ENCODE data around the gene C1orf115. TPM values are rescaled to one million over a fixed set of nuclear protein-coding genes. Genes with fewer than 3 reads are reported as not detected.
"Not testable (repeated sequence)": the region's sequence is repeated elsewhere in the genome, so short reads cannot be mapped to it uniquely, and the experiment has no call there.

Gene C1orf115
- total RNA-seq, 8 experiments from 2014 or later = 0.46 to 8.6 (median 1.8) TPM

DNA sequence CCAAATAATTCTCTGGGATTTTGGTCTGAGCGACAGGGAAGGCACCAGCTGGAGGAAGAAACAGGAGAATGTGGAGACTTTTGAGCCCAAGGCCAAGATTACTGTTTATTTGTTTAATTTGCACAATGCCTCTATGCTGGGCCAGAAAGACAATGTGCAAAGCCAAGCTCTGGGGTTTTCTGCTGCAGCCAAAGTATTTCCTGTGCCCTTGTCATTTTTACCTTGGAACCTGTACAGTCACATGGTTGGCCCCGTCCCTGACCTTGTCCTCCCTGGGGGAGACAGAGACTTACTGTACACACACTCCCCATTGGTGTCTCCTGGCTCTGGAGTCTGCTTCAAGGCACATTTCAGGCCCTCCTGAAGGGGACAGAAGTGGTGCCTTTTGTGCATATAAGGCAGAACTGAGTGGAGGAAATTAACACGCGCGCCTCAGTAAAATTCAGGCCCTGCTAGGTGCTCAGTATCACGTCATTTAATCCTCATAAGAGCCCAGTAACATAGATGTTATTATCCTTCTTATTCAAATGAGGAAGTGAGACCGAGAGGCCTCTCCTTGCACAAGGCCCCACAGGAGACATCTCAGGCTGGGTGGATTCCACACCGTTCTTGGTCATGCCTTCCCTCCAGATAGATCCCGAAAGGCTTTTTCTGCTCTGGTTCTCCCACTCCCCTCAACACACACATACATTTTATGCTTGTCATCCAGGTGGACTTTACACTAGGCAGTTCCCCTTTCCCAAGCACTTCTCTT, 21.1 kb downstream of the C1orf115 start:
- Histone ChIP-seq H3K4me1 (replicated peaks in 1 of 2) (no peaks in the 10 kb centered on the region), H3K4me3 (no peak overlapping the region), H3K27ac (no peak overlapping the region)
- no peak for ATAC-seq (replicated peaks in 6 of 8)
- in situ Hi-C loops (cut with MboI; ENCODE audit: low pct_unique_long_range_greater_than_20kb in 2 of 9, low sequenced_read_pairs in 9 of 9, unreplicated experiment in 9 of 9) = no loop called here
- 29 to 93% (median 86%) methylated on average over 2 to 9 of the region's 9 CpGs; no CpG with 5 or more reads in 1 of the 10 experiments for WGBS, 10 experiments

DNA sequence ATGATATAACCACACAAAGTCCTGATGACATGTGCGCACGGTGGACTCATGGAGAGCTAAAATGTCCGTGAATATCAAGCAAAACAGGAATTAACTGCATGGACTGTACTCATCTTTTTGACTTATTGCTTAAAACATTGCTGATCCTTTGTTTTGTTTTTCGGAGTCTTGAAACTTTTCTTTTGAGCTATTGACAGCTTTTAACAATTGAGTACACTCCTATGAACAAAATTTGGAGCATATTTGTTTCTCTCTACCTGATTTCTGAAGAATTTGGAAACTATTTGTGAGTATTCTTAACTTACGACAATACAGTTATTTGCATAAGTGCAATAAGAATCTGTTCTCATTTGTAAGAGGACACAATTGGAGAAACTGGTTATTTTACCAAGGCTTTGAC, 25.8 kb downstream of the C1orf115 start:
- in situ Hi-C loops (cut with MboI; ENCODE audit: low pct_unique_long_range_greater_than_20kb in 2 of 9, low sequenced_read_pairs in 9 of 9, unreplicated experiment in 9 of 9); ATAC-seq (replicated peaks in 6 of 8); H3K4me3 ChIP-seq; H3K4me1 ChIP-seq (replicated peaks in 1 of 2); H3K27ac ChIP-seq: not testable (repeated sequence)
- WGBS, 10 experiments = 20 to 95% (median 81%) methylated on average over 1 to 5 of the region's 5 CpGs

DNA sequence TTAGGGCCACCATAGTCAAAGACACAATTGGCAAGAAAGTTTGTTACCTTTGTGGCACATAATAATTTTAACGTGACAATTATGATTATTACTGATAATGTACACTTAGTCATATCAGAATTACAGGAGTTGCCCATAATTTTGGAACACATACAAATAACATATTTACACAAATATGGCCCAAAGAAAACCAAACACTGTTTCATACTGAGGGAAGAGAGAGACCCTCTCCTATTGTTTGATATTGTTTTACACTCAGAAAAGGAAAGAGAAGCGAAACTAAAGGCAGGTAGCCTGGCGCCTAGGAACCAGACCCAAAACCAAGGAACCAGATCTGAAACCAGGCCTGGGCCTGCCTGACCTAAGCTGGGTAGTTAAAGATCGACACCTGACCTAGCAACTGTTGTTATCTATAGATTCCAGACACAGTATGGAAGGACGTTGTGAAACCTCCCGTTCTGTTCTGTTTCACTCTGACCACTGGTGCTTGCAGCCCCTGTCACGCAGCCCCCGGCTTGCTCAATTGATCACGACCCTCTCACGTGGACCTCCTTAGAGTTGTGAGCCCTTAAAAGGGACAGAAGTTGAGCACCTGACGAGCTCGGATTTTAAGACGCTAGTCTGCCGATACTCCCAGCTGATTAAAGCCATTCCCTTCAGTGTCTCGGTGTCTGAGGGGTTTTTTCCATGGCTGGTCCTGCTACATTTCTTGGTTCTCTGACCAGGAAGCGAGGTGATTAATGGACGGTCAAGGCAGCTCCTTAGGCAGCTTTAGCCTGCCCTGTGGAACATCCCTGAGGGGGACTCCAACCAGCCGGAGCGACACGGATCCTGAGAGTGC, 27.9 kb downstream of the C1orf115 start:
- WGBS, 10 experiments = 32 to 95% (median 87%) methylated on average over 3 to 19 of the region's 20 CpGs; no CpG with 5 or more reads in 2 of the 10 experiments
- Histone ChIP-seq H3K4me3 (no peak overlapping the region), H3K27ac (no peak overlapping the region), H3K4me1 (replicated peaks in 1 of 2) (no peaks in the 10 kb centered on the region)
- in situ Hi-C loops (cut with MboI; ENCODE audit: low pct_unique_long_range_greater_than_20kb in 2 of 9, low sequenced_read_pairs in 9 of 9, unreplicated experiment in 9 of 9) = no loop called here
- ATAC-seq (replicated peaks in 6 of 8) = no peak

DNA sequence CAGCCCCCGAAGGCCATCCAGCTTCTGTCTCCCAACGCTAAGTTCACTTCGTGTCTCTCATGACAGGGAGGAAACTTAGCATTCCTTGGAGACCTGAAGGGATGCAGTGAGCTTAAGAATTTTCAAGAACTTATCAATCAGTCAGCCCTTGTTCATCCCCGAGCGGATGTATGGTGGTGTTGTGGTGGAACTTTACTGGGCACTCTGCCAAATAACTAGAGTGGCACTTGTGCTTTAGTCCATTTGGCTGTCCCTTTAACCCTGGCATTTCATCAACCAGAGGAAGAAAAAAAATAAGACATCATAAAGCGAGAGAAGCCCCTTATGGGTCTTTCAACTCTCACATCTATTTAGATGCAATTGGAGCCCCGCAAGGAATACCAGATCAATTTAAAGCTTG, 31.1 kb downstream of the C1orf115 start:
- H3K27ac ChIP-seq; H3K4me3 ChIP-seq; ATAC-seq (replicated peaks in 6 of 8); in situ Hi-C loops (cut with MboI; ENCODE audit: low pct_unique_long_range_greater_than_20kb in 2 of 9, low sequenced_read_pairs in 9 of 9, unreplicated experiment in 9 of 9); H3K4me1 ChIP-seq (replicated peaks in 1 of 2): not testable (repeated sequence)
- WGBS, 10 experiments = 49 to 97% (median 83%) methylated on average over 1 to 5 of the region's 7 CpGs; no CpG with 5 or more reads in 1 of the 10 experiments

DNA sequence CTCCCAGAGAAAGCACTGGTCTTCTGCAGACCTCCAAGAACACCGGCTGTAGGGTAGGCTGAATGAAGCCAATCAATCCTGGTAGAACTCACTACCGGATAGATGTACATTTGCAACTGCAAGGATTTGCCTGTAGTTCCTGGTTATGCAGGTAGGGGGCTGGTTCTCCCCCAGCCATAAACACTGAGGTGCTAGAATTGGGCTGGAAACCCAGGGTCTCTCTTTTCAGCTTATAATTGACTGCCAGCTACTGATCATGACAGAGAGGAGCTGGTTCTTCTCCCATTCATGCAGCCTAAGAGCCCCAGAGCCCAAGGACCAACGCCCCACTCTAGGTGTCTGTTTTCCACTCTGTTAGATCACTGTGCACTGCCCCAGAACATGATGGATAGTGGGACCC, 36.5 kb downstream of the C1orf115 start:
- no peak overlapping the region for H3K4me3 ChIP-seq
- no peak overlapping the region for H3K27ac ChIP-seq
- no peak for ATAC-seq (replicated peaks in 6 of 8)
- H3K4me1 ChIP-seq (replicated peaks in 1 of 2) = no peaks in the 10 kb centered on the region
- in situ Hi-C loops (cut with MboI; ENCODE audit: low pct_unique_long_range_greater_than_20kb in 2 of 9, low sequenced_read_pairs in 9 of 9, unreplicated experiment in 9 of 9) = loop anchor here in 1 of 9 experiments (25.0 kb wide), 1 partner anchor 439 kb away; no protein-coding TSS in a partner anchor
- whole genome bisulfite sequencing, 10 experiments = 30 to 92% (median 82%) methylated on average over 1 to 3 of the region's 3 CpGs; no CpG with 5 or more reads in 3 of the 10 experiments

DNA sequence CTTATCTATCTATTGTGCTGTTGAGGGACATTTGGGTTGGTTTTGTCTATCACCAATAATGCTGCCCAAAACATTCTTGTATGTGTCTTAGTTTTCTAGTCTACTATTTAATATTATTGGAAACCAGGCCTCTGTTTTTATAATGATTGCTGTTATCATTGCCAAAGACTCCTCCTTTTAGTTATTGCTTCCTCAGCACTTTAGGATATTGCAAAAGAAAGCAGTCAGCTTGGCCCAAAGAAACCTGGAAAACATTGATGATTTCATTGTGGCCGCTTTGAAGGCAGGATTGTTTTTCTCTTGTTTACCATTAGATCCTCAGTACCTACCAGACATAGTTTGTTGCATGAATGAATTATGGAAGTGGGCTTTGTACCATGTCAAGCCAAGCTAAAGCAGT, 37.4 kb downstream of the C1orf115 start:
- H3K27ac ChIP-seq = no peak overlapping the region
- no peaks in the 10 kb centered on the region for H3K4me1 ChIP-seq (replicated peaks in 1 of 2)
- H3K4me3 ChIP-seq = no peak overlapping the region
- WGBS, 10 experiments = 43 to 100% (median 73%) methylated on average over 1 of the region's 1 CpG; no CpG with 5 or more reads in 4 of the 10 experiments
- ATAC-seq (replicated peaks in 6 of 8) = no peak
- in situ Hi-C loops (cut with MboI; ENCODE audit: low pct_unique_long_range_greater_than_20kb in 2 of 9, low sequenced_read_pairs in 9 of 9, unreplicated experiment in 9 of 9) = loop anchor here in 1 of 9 experiments (25.0 kb wide), 1 partner anchor 440 kb away; no protein-coding TSS in a partner anchor

DNA sequence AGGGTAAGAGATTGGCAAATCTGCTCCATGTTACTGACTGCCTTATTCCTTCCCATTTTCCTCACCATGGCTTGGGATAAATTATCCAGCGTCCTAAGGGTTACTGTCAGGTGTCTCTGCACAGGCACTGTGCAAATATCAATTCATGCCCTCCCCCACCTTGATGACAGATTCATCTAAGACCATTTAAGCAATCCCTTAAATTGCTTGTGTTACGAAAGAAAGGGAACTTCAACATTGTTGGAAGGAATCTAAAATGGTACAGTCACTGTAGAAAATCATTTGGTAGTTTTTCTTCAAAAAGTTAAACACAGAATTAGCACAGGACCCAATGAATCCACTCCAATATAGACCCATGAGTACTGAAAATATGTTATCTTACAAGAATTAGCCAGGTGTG, 40.3 kb downstream of the C1orf115 start:
- H3K27ac ChIP-seq = no peak overlapping the region
- in situ Hi-C loops (cut with MboI; ENCODE audit: low pct_unique_long_range_greater_than_20kb in 2 of 9, low sequenced_read_pairs in 9 of 9, unreplicated experiment in 9 of 9) = loop anchor here in 1 of 9 experiments (25.0 kb wide), 1 partner anchor 443 kb away; no protein-coding TSS in a partner anchor
- ATAC-seq (replicated peaks in 6 of 8) = no peak
- no peak overlapping the region for H3K4me3 ChIP-seq
- WGBS, 10 experiments = 0 to 100% (median 82%) methylated on average over 1 to 2 of the region's 2 CpGs; no CpG with 5 or more reads in 2 of the 10 experiments
- H3K4me1 ChIP-seq (replicated peaks in 1 of 2) = no peaks in the 10 kb centered on the region

DNA sequence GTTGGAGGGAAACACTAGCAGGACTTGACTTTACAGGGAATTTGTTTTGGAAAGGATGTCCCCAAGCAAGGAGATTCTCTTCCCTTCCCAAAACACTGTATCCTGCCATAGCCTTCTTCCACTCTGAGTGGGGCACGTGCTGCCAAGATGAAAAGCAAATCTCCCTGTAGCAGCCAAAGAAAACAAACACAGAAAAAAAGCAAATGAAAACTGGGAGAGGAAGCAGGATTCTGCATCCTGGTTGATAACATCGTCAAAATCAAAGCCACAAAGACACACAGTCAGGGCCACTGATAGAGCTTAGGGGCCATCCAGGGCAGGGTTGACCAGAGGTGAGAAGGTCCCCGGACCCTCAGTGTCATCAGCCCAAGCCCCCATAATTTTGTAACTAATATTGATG, 42.0 kb downstream of the C1orf115 start:
- in situ Hi-C loops (cut with MboI; ENCODE audit: low pct_unique_long_range_greater_than_20kb in 2 of 9, low sequenced_read_pairs in 9 of 9, unreplicated experiment in 9 of 9) = loop anchor here in 1 of 9 experiments (25.0 kb wide), 1 partner anchor 445 kb away; no protein-coding TSS in a partner anchor
- no peak overlapping the region for H3K27ac ChIP-seq
- 57 to 100% (median 85%) methylated on average over 1 to 3 of the region's 3 CpGs; no CpG with 5 or more reads in 1 of the 10 experiments for WGBS, 10 experiments
- H3K4me3 ChIP-seq = no peak overlapping the region
- H3K4me1 ChIP-seq (replicated peaks in 1 of 2) = no peaks in the 10 kb centered on the region
- no peak for ATAC-seq (replicated peaks in 6 of 8)

DNA sequence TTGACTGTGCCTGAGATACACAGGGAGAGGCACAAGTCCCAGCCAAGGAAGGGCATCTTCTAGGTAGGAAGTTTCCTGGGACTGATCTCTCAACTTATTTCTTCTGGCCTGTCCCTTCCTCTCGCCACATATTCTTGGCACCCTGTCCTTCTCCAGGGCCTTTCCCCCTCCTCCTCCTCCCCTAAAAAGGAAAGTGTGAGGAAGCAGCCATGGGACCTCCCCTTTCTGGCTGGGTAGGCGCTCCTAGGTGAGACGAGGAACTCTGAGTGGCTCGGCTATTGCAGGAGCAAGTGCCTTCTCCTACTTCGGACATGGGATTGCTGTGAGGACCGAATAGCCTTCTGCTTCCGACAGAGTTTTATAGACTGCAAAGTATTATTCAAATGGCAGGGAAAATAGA, 42.5 kb downstream of the C1orf115 start:
- Histone ChIP-seq H3K4me1 (replicated peaks in 1 of 2) (no peaks in the 10 kb centered on the region), H3K4me3 (no peak overlapping the region), H3K27ac (no peak overlapping the region)
- in situ Hi-C loops (cut with MboI; ENCODE audit: low pct_unique_long_range_greater_than_20kb in 2 of 9, low sequenced_read_pairs in 9 of 9, unreplicated experiment in 9 of 9) = loop anchor here in 1 of 9 experiments (25.0 kb wide), 1 partner anchor 445 kb away; no protein-coding TSS in a partner anchor
- 63 to 100% (median 89%) methylated on average over 2 to 7 of the region's 7 CpGs; no CpG with 5 or more reads in 1 of the 10 experiments for WGBS, 10 experiments
- ATAC-seq (replicated peaks in 6 of 8) = no peak

DNA sequence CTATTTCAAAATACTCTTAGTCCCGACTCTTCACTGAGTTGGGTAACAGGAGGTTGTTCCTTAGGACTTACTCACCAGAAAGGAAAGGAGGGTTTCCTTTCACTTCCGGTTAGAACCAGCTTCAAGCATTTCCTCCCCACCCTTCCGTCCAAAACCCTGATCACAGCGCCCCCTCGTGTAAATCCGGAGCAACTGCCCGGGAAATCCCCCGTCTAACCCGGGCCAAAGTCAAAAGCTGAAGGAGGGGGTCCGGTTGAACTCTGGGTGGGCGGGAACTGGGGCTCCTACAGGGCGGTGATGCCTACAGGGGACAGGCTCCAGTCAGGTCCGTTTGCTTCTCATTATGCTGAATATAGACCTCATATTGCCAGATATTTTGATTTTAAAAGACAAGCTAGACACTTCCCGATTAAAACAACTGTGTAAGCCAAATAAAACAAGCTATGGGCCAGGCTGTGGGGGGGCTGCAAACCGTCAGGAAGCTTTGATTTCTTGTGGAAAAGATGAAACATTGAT, 43.0 kb downstream of the C1orf115 start:
- in situ Hi-C loops (cut with MboI; ENCODE audit: low pct_unique_long_range_greater_than_20kb in 2 of 9, low sequenced_read_pairs in 9 of 9, unreplicated experiment in 9 of 9) = loop anchor here in 1 of 9 experiments (25.0 kb wide), 1 partner anchor 446 kb away; no protein-coding TSS in a partner anchor
- no peak overlapping the region for H3K27ac ChIP-seq
- peak; percentile 81 to 97 (median 88) for ATAC-seq (replicated peaks in 6 of 8)
- no peak overlapping the region for H3K4me3 ChIP-seq
- WGBS, 10 experiments = 0 to 66% (median 19%) methylated on average over 1 to 15 of the region's 15 CpGs
- no peaks in the 10 kb centered on the region for H3K4me1 ChIP-seq (replicated peaks in 1 of 2)

DNA sequence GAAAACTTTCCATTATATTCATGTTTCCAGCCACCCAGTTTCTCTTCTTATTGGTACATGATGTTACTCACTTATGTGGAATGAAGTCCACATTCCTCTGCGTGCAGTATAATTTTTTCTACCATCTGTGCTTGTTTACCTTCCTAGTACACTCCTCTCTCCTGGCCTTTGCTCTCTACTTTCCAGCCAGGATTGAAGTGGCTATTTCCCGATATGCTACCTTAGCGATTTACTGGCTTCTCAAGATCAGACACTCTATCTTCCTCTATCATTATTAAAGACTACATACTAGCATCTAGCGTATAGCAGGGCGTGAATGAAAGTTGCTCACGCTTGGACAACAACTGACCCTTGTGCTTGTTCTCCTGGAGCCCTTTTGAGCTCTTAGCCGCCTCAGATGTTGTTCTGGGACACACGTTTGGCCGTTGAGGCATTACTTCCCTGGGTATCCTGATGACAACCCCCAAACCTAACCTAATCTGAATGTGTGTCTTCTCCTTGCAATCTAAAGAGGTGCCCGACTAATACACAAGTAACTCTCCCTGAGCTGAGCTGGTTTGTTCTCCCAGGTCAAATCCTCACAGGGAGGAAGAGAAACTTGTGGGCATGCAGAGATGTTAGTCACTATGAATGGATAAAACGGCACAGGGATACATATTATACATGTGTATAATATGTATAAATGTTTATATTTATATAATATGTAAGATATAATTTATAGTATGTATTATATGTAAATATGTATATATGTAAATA, 44.6 kb downstream of the C1orf115 start:
- no peak overlapping the region for H3K27ac ChIP-seq
- no peaks in the 10 kb centered on the region for H3K4me1 ChIP-seq (replicated peaks in 1 of 2)
- peak in 2 of 8 experiments; percentile 43 to 50 for ATAC-seq (replicated peaks in 6 of 8)
- in situ Hi-C loops (cut with MboI; ENCODE audit: low pct_unique_long_range_greater_than_20kb in 2 of 9, low sequenced_read_pairs in 9 of 9, unreplicated experiment in 9 of 9) = loop anchor here in 1 of 9 experiments (25.0 kb wide), 1 partner anchor 447 kb away; no protein-coding TSS in a partner anchor
- H3K4me3 ChIP-seq = no peak overlapping the region
- 68 to 98% (median 92%) methylated on average over 2 to 11 of the region's 11 CpGs for WGBS, 10 experiments

DNA sequence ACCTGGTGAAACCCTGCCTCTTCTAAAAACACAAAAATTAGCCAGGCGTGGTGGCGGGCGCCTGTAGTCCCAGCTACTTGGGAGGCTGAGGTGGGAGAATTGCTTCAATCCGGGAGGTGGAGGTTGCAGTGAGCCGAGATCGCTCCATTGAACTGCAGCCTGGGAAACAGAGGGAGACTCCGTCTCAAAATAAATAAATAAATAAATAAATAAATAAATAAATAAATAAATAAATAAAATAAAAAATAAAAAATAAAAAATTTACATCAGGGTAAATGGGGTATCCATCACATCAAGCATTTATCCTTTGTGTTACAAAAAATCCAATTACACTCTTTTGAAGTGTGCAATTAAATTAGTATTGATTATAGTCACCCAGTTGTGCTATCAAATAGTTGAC, 46.1 kb downstream of the C1orf115 start:
- WGBS, 10 experiments = 90 to 100% (median 100%) methylated on average over 1 to 7 of the region's 7 CpGs; no CpG with 5 or more reads in 1 of the 10 experiments
- in situ Hi-C loops (cut with MboI; ENCODE audit: low pct_unique_long_range_greater_than_20kb in 2 of 9, low sequenced_read_pairs in 9 of 9, unreplicated experiment in 9 of 9) = loop anchor here in 1 of 9 experiments (25.0 kb wide), 1 partner anchor 449 kb away; no protein-coding TSS in a partner anchor
- not testable (repeated sequence) for ATAC-seq (replicated peaks in 6 of 8)

More for the DNA sequence above, 46.1 kb downstream of the C1orf115 start:
- H3K4me1 ChIP-seq (replicated peaks in 1 of 2); H3K27ac ChIP-seq; H3K4me3 ChIP-seq: not testable (repeated sequence)

Data from motor neuron (in vitro differentiated cells).